ENCODE results near the gene PLEKHH1. TPM values are rescaled to one million over a fixed set of nuclear protein-coding genes. Genes with fewer than 3 reads are reported as not detected.

Gene PLEKHH1
- total and polyA plus RNA-seq, 2 of the 8 experiments (the other 6 are each of a cell fraction or from before 2014, with no cell fraction given): 28.3 to 33.3 TPM

GRCh38 chr14:67517083-67517482 lies 16.0 kb upstream of the PLEKHH1 start (continued):
- TF ChIP-seq TAF7 (optimal IDR thresholded peaks at IDR 0.05; ENCODE audit: borderline replicate concordance, low read depth, low read length): no peak
- TF ChIP-seq NRF1 (IDR thresholded peaks at IDR 0.05; ENCODE audit: low read depth, low read length): no peak
- no peak for TF ChIP-seq POLR2AphosphoS5 (IDR thresholded peaks at IDR 0.05; ENCODE audit: low read depth, low read length)
- no peak for TF ChIP-seq PHF8 (conservative IDR thresholded peaks at IDR 0.05; ENCODE audit: low read depth, low read length)
- TF ChIP-seq MAX (IDR thresholded peaks at IDR 0.05): 0 out of 2 replicates have a peak, but pooled peaks have one; percentile 9
- TF ChIP-seq SP1 (IDR thresholded peaks at IDR 0.05; ENCODE audit: low read depth, low read length): no peak
- TF ChIP-seq RBBP5 (IDR thresholded peaks at IDR 0.05; ENCODE audit: borderline replicate concordance, low read depth, low read length): no peak
- TF ChIP-seq KDM4A (IDR thresholded peaks at IDR 0.05; ENCODE audit: low read depth, low read length, severe bottlenecking): no peak
- no peak for TF ChIP-seq CTBP2 (IDR thresholded peaks at IDR 0.05; ENCODE audit: borderline replicate concordance, insufficient read depth, insufficient read length, low read length)
- TF ChIP-seq ATF2 (IDR thresholded peaks at IDR 0.05; ENCODE audit: low read length): no peak
- no peak for TF ChIP-seq SAP30 (IDR thresholded peaks at IDR 0.05; ENCODE audit: insufficient read depth, insufficient replicate concordance, low read length)
- TF ChIP-seq JUND (IDR thresholded peaks at IDR 0.05; ENCODE audit: low read length): no peak
- no peak for TF ChIP-seq BACH1 (IDR thresholded peaks at IDR 0.05; ENCODE audit: low read length)
- no peak for TF ChIP-seq E2F6 (IDR thresholded peaks at IDR 0.05)
- TF ChIP-seq RAD21 (IDR thresholded peaks at IDR 0.05 in 1 of 2, conservative IDR thresholded peaks at IDR 0.05 in 1 of 2; ENCODE audit: low read depth in 2 of 2, low read length in 2 of 2): peak; percentile 66 to 74
- no peak for TF ChIP-seq EP300 (IDR thresholded peaks at IDR 0.05; ENCODE audit: borderline replicate concordance in 1 of 2, low read depth in 2 of 2, low read length in 2 of 2)
